Progenitor cell of endocrine pancreas (in vitro differentiated cells): ENCODE results near the gene MBD3L4. TPM values are rescaled to one million over a fixed set of nuclear protein-coding genes. Genes with fewer than 3 reads are reported as not detected.

Experiments
- DNase-seq: peaks from one replicate; pipeline ENCODE4 v3.0.0; 2021; ENCODE audit warnings: low spot score; ENCODE audit not compliant: unreplicated experiment
- H3K27ac Mint-ChIP-seq: 2 replicates; pipeline ENCODE4 v1.8.0; 2021; ENCODE audit warnings: mild to moderate bottlenecking, moderate library complexity, mixed read lengths
- H3K27me3 Mint-ChIP-seq: 2 replicates; pipeline ENCODE4 v1.8.0; 2021; ENCODE audit warnings: mixed read lengths
- H3K36me3 Mint-ChIP-seq: 2 replicates; pipeline ENCODE4 v1.8.0; 2022; ENCODE audit warnings: mixed read lengths; ENCODE audit not compliant: insufficient read depth
- H3K4me1 Mint-ChIP-seq: 2 replicates; pipeline ENCODE4 v1.8.0; 2021; ENCODE audit warnings: low read depth, mixed read lengths
- H3K4me3 Mint-ChIP-seq: 2 replicates; pipeline ENCODE4 v1.8.0; 2021; ENCODE audit warnings: low read depth, mild to moderate bottlenecking, moderate library complexity, mixed read lengths
- H3K9me3 Mint-ChIP-seq: 2 replicates; pipeline ENCODE4 v1.8.0; 2021; ENCODE audit warnings: low read depth, mixed read lengths
- total RNA-seq: library from RNA; stranded (reverse); gene quantifications from 2 replicates; pipeline ENCODE4 v1.2.1, GENCODE V29; 2021
- TF ChIP-seq, protein P1 (sequence below): fragments of 200-600 bp; sonication (generic); IDR thresholded peaks from one replicate; pipeline ENCODE4 v1.5.0; 2021; ENCODE audit warnings: antibody characterized with exemption, mild to moderate bottlenecking; ENCODE audit not compliant: unreplicated experiment

Gene MBD3L4
- total RNA-seq, 1 donor from 2014 or later = not detected

DNA sequence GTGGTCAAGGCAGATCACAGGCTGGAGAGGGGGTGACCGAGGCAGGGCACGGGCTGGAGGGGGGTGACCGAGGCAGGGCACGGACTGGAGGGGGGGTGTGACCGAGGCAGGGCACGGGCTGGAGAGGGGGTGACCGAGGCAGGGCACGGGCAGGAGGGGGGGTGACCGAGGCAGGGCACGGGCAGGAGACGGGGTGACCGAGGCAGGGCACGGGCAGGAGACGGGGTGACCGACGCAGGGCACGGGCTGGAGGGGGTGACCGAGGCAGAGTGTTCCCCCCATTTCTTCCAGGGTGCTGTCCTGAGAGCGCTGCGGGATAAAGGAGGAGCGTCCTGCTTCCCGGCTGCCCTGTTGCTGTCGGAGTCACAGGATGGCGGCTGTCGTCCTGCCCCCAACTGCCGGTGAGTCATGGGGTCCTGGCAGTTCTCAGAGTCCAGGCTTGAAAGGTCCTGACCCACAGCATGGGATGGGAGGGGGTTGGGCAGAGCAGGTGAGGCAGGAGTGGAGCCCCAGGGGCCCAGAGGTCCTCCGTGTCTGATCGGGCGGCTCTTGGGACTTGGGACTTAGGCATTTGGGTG lies 34.8 kb upstream of the MBD3L4 start:
- H3K9me3 Mint-ChIP-seq = peaks cover 29% of the 10 kb centered on the region
- TF ChIP-seq, protein P1, sequence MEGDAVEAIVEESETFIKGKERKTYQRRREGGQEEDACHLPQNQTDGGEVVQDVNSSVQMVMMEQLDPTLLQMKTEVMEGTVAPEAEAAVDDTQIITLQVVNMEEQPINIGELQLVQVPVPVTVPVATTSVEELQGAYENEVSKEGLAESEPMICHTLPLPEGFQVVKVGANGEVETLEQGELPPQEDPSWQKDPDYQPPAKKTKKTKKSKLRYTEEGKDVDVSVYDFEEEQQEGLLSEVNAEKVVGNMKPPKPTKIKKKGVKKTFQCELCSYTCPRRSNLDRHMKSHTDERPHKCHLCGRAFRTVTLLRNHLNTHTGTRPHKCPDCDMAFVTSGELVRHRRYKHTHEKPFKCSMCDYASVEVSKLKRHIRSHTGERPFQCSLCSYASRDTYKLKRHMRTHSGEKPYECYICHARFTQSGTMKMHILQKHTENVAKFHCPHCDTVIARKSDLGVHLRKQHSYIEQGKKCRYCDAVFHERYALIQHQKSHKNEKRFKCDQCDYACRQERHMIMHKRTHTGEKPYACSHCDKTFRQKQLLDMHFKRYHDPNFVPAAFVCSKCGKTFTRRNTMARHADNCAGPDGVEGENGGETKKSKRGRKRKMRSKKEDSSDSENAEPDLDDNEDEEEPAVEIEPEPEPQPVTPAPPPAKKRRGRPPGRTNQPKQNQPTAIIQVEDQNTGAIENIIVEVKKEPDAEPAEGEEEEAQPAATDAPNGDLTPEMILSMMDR = no peak
- no peak for DNase-seq
- peaks cover 67% of the 10 kb centered on the region for H3K36me3 Mint-ChIP-seq
- peaks cover 1% of the 10 kb centered on the region for H3K4me1 Mint-ChIP-seq
- no peaks in the 10 kb centered on the region for H3K27me3 Mint-ChIP-seq
- no peak overlapping the region for H3K4me3 Mint-ChIP-seq
- H3K27ac Mint-ChIP-seq = no peak overlapping the region

DNA sequence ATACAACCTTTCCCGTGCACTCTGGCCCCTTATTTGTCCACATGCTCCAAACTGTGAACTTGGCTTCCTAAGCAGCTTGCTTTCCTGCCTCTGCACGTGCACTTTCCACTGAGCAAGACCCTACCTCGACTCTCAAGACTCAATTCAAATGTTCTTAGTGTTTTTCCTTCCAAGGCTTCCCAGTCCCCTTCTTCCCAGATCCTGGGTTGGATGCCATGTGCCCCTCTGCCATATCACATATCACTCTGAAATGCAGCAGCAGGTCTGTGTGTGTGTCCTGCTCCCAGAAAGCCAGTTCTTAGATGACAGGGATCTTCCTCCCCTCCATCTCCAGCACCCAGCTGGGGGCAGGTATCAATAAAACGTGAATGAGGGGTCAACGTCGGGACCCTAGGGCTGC lies 32.6 kb upstream of the MBD3L4 start:
- Mint-ChIP-seq H3K4me3 (peak overlapping the region; percentile 65), H3K4me1 (peaks cover 2% of the 10 kb centered on the region), H3K27me3 (no peaks in the 10 kb centered on the region), H3K9me3 (peaks cover 17% of the 10 kb centered on the region), H3K36me3 (peaks cover 45% of the 10 kb centered on the region), H3K27ac (peak overlapping the region; percentile 73)
- DNase-seq = no peak
- TF ChIP-seq, protein P1 = no peak

DNA sequence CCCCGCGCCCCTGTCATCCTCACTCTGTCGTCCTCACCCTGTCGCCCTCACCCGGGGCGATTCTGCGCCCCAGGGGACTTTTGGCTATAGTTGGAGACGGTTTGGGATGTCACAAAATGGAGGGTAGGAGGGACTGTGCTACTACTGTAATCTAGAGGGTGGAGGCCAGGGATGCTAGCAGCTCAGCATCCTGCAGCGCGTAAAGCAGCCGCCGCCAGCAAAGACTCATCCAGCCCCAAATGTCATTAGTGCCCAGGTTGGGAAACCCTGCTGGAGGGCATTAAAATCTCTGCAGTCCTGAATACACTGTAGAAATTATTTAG lies 29.9 kb upstream of the MBD3L4 start:
- peak overlapping the region; percentile 40 for H3K27ac Mint-ChIP-seq
- TF ChIP-seq, protein P1 = no peak
- DNase-seq = no peak

DNA sequence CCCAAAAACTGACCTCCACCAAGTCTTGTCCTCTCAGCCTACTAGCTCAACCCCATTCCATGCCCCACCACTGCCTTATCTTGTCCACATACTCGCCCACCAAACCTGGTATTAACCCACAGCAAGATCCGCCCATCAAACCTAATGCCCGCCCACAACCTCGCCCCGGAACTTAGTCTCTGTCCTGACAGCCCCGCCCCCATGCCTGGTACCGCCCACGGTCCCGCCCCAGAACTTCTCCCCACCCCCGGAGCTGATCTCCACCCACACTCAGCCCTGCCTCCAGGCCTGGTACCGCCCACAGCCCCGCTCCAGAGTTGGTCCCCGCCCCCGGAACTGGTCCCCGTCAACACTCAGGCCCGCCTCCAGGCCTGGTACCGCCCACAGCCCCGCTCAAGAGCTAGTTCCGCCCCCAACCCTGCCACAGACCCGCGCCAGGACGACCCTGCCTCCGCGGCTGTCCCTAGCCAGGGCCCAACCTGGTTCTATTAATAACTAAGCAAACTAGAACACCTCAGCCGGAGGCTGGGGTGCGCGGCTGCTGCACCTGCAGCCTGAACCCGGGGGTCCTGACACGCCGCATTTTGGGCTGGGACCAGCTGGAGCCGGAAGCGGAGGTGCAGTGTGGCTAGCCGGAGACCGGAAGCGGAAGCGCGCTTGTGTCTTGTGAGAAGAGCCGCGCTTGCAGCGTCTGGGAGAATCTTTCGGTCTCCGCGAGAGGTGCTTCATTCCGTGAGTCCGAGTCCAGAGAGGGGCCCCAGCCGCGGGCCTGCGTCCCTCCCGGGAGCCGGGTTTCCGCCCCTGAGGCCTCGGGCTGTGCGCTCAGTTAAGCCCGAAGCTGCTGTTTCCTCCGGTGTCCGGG lies 29.3 kb upstream of the MBD3L4 start, which contains the start of gene ZNF557:
ZNF557 (plus strand) TSS at position 662 of the 862 bp plus-strand sequence. CDS start 5,372 bp downstream, outside the sequence.
- Mint-ChIP-seq H3K36me3 (peaks cover 17% of the 10 kb centered on the region), H3K4me3 (peak within 1 kb of the TSS; percentile 96), H3K4me1 (peaks cover 2% of the 10 kb centered on the region), H3K9me3 (peaks cover 16% of the 10 kb centered on the region), H3K27ac (peak within 1 kb of the TSS; percentile 93), H3K27me3 (no peaks in the 10 kb centered on the region)
- peak; percentile 93 for DNase-seq
- TF ChIP-seq, protein P1 = no peak

More for the DNA sequence above, 29.9 kb upstream of the MBD3L4 start:
- H3K27me3 Mint-ChIP-seq = no peaks in the 10 kb centered on the region
- peaks cover 20% of the 10 kb centered on the region for H3K36me3 Mint-ChIP-seq
- peak overlapping the region; percentile 96 for H3K4me3 Mint-ChIP-seq
- H3K4me1 Mint-ChIP-seq = peaks cover 2% of the 10 kb centered on the region
- H3K9me3 Mint-ChIP-seq = peaks cover 18% of the 10 kb centered on the region

DNA sequence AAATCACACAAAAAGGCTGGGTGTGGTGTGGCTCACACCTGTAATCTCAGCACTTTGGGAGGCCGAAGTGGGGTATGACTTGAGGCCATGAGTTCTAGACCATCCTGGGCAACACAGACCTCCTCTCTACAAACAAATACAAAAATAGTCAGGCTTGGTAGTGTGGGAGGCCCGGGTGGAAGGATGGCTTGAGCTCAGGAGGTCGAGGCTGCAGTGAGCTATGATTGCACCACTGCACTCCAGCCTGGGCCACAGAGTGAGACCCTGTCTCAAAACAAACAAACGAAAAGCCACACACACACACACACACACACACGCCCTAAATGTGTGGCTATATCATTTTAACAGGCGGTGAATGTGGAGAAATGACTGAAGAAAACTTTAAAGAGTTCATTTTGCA lies 28.6 kb upstream of the MBD3L4 start:
- Mint-ChIP-seq H3K36me3 (peaks cover 13% of the 10 kb centered on the region), H3K27me3 (no peaks in the 10 kb centered on the region), H3K27ac (peak overlapping the region; percentile 93), H3K4me3 (peak overlapping the region; percentile 96), H3K9me3 (peaks cover 14% of the 10 kb centered on the region), H3K4me1 (peaks cover 2% of the 10 kb centered on the region)
- DNase-seq = no peak
- TF ChIP-seq, protein P1 = no peak
